ENCODE measurements around the gene FUT7.
A peak's percentile ranks its signal among the peaks of the same experiment; 100 is the strongest.
"Not testable (repeated sequence)": the region's sequence is repeated elsewhere in the genome, so short reads cannot be mapped to it uniquely, and the experiment has no call there.

Gene FUT7

DNA sequence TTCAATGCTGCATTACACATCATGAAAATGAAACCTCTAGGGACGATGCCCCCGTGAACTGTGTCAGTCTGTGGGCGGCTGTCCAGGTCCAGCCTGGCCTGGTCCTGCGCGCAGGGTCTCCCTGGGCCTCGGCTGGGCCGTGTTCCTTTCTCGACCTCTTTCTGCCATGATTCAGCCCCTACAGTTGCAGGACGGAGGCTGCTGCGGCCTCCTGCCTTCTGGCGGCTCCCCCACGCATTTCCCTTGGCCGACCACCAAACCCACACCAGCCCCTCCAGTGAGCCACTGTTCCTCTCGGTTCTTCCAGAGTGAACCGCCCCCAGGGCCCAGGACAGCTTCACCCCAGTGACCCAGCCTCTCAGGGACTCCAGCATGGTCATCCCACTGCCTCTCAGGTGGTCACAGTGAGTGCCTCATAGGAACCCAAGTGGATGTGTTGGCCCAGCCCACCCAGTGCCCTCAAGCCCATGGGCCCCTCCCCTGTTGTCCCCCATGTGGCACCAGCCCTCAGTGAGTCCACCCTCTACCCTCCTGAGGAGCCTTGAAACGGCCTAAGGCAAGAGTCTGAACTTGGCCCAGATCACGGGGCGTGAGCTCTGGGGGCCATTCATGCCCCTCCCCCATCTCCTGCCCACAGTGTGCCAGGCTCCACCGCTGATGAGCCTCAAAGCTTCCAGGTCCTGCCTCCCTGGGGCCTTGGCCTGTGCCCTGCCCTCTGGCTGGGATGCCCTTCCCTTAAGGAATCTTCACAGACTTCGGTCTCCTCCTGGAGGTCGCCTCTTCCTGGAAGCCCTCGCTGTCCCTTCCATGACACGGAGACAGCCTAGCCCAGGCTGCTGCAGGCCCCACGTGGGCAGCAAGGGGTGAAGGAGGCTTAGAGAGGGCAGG is 25.5 kb downstream of the FUT7 start:
- no peak for DNase-seq (ENCODE audit: low read depth in 3 of 3, low spot score in 1 of 3)

DNA sequence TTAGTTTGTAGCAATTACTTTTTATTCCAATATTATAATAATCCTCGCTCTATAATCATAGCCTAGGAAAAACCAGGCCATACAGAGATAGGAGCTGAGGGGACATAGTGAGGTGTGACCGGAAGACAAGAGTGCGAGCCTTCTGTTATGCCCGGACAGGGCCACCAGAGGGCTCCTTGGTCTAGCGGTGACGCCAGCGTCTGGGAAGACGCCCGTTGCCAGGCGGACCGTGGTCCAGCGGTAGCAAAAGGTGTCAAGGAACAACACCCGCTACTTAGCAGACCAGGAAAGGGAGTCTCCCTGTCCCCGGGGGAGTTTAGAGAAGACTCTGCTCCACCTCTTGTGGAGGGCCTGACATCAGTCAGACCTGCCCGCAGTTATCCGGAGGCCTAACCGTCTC is 27.6 kb downstream of the FUT7 start:
- not testable (repeated sequence) for DNase-seq (ENCODE audit: low read depth in 3 of 3, low spot score in 1 of 3)

- no peak for DNase-seq (ENCODE audit: low read depth in 3 of 3, low spot score in 1 of 3)
Observed at GRCh38 chr9:137002646-137003041, 29.2 kb downstream of the FUT7 start.

DNA sequence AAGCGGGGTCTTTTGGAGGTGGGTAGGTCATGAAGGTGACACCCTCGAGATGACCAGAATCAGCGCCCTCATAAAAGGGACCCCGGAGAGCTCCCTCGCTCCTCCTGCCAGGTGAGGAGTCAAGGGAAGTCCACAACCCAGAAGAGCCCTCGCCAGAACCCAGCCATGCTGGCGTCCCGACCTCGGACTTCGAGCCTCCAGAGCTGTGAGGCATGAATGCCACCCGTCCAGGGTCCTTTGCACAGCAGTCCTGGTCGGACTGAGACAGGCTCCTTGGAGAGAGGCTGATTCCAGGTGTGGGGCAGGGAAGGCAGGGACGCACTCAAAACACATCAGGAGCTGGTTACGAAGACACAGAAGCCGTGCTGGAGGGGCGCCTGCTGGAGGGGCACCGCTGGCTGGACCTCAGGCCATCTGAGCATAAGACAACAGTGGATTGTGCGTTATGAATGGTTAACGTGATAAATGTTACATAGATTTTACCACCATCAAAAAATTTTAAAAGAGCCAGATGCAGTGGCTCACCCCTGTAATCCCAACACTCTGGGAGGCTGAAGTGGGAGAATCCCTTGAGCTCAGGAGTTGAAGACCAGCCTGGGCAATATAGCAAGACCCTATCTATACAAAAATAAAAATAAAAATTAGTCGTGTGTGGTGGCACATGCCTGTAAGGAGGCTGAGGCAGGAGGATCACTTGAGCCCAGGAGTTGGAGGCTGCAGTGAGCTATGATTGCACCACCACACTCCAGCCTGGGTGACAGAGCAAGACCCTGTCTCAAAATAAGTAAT is 29.8 kb downstream of the FUT7 start:
- DNase-seq (ENCODE audit: low read depth in 3 of 3, low spot score in 1 of 3), result no peak

GRCh38 chr9:137000177-137000930 is 31.5 kb downstream of the FUT7 start:
- DNase-seq (ENCODE audit: low read depth in 3 of 3, low spot score in 1 of 3), result no peak

GRCh38 chr9:136997830-136998234 is 34.1 kb downstream of the FUT7 start:
- DNase-seq (ENCODE audit: low read depth in 3 of 3, low spot score in 1 of 3), result no peak

DNA sequence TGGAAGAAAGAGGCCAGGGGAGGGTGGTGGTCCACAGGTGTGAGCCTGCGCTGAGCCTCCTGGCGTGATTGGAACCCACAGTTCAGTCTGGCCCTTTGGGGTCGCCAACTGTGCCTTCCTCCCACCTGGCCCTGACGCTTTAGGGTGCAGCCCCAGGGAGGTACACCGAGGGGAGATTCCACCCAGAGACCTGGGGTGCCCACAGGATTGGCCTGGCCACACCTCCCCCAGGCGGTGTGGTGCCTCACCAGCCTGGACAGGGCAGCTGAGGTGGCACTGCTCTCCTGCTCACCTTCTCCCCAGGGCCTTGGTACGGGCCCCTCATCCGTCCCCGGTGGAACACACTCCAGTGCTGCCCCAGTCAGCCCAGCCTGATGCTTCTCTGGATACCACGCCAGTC is 34.5 kb downstream of the FUT7 start:
- DNase-seq (ENCODE audit: low read depth in 3 of 3, low spot score in 1 of 3), result no peak

DNA sequence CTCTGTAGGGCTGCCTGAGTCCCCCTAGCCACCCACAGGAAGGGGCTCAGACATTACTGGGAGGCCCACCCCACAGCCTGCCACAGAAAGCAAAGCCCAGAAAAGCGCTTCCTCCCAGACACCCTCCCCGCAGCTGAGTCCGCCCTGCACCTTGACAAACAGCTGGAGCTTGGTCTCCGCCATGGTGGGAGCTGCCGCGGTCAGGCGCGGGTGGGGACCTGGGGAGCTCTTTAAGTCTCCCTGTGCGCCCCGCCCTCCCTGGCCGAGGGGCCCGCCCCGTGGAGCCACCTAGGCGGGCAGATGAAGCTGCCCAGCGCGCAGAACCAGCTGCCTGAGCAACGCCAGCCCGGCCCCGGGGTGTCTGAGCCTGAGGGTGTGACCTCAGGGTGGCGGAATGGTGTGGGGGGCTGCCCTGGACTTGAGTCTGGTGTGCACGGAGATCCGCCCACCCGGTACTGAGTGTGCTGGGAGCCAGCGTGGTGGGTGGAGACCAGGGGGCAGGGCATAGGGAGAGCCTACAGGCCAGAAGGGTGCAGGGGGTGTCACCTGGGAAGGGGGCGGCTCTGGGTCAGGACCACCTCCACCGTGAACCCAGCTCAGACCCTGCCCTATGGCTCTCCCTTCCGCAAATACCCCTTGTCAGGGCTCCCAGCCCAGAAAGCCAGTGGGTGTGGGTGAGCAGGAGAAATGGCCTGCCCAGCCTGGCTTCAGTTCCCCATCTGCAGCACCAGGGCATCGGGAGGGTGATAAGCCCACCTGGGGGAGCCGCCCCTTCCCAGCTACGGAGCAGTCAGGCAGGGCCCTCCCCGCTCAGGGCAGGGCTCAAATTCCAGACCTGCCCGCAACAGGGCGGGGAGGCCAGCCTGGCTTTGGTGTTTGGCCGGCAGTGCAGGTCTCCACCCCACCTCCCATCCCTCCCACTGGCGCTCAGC is 35.3 kb downstream of the FUT7 start, which contains the start of gene CLIC3:
TSS of gene CLIC3 (minus strand) at position 208 of the 932 bp plus-strand sequence. CDS start at position 183, 25 bp downstream.
- DNase-seq (ENCODE audit: low read depth in 3 of 3, low spot score in 1 of 3), result peak in 2 of 3 donors; percentile 34 to 35

- DNase-seq (ENCODE audit: low read depth in 3 of 3, low spot score in 1 of 3), result no peak
Observed at GRCh38 chr9:136995772-136996311, 36.0 kb downstream of the FUT7 start.

DNA sequence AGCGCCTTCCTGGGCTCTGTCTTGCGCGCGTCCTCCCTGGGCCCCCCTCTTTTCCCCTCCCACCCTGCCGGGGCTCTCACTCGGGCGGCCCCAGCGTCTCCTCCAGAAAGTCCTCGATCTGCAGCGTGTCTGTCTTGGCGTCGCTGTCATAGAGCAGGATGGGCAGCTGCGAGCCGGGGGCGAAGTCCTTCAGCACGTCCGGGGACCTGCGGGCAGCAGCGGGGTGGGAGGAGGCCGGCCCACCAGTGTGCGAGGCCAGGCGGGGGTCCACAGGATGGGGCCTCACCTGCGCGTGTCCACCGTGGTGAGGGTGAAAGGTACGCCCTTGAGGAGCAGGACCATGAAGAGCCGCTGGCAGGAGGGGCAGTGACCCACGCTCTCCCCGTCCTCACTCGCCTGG is 36.5 kb downstream of the FUT7 start:
- DNase-seq (ENCODE audit: low read depth in 3 of 3, low spot score in 1 of 3), result no peak

GRCh38 chr9:136994888-136995230 is 37.0 kb downstream of the FUT7 start:
- DNase-seq (ENCODE audit: low read depth in 3 of 3, low spot score in 1 of 3), result no peak

- no peak for DNase-seq (ENCODE audit: low read depth in 3 of 3, low spot score in 1 of 3)
Observed at GRCh38 chr9:136994180-136994887, 37.6 kb downstream of the FUT7 start.

- no peak for DNase-seq (ENCODE audit: low read depth in 3 of 3, low spot score in 1 of 3)
Observed at GRCh38 chr9:136992819-136993369, 39.0 kb downstream of the FUT7 start.

DNA sequence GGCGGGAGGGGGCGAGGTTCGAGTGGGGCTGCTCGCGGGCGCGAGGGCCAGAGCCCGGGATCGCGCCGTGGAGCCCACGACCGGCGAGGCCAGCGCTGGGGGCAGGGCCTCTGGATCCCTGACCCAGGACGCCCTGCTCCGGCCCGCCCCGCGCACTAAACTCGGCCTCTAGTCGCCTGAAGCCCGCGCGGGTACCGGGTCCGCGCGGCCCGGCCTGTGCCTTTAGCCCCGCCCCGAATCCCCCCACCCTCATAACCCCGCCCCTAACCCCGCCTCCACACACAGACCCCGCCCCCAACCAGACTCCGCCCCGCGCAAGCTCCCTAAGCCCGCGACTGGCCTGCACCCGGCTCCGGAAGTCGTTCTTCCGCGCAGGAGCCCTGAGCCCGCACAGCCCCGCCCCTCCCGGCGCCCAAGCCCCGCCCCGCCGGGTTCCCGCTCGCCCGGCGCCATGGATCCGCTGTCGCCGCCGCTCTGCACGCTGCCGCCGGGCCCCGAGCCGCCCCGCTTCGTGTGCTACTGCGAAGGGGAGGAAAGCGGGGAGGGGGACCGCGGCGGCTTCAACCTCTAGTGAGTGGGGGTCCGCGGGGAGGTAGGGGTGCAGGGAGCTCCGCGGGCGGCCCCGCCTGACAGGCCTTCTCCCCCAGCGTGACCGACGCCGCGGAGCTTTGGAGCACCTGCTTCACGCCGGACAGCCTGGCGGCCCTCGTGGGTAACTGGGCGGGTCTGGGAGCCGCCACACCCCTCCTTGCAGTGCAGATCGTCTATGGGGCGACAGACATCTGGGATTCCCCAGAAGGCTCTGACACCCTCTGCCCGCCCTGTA is 39.7 kb downstream of the FUT7 start, which contains the start of gene PAXX:
TSS of gene PAXX (plus strand) at position 430 of the 826 bp plus-strand sequence. CDS start at position 452, 22 bp downstream.
- peak; percentile 80 to 95 (median 87) for DNase-seq (ENCODE audit: low read depth in 3 of 3, low spot score in 1 of 3)

DNA sequence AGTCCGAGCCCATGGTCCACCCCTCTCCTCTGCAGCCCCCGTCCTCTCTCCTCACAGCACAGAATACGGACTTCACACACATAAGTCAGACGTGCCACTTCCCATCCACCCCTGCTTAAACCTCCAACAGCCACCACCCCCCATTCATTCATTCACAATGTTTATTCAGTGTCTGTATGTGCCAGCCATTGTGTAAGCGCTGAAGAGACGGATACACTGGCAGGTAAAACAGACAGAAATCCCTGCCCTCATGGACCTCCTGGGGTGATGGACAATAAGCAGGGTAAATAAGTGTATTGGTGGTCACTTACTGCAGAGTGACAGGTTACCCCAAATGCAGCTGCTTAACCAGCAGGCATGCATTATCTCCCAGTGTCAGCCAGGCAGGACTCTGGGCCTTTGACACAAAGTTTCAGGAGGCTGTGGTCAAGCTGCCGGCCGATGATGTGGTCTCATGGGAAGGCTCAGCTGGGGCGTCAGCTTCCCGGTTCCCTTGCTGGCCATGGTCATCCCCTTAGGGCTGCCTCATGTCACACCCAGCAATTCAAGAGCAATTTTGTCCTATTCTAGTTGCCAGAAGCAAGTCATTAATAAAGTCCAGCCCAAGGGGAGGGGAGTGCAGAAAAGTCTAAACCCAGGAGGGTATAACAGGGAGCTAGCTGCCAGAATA is 41.5 kb downstream of the FUT7 start:
- no peak for DNase-seq (ENCODE audit: low read depth in 3 of 3, low spot score in 1 of 3)

DNA sequence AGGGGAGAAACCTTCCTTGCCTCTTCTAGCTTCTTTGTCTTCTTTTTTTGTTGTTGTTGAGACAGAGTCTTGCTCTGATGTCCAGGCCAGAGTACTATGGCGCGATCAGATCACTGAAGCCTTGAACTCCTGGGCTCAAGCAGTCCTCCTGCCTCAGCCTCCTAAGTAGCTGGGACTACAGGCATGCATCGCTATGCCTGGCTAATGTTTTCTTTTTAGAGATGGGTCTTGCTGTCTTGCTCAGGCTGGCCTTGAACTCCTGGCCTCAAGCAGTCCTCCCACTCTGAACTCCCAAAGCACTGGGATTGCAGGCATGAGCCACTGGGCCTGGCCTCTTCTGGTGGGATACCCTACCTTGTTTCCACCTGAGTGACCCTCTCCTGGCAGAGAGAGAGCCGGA is 43.0 kb downstream of the FUT7 start:
- DNase-seq (ENCODE audit: low read depth in 3 of 3, low spot score in 1 of 3), result no peak

GRCh38 chr9:136985853-136986252 is 46.0 kb downstream of the FUT7 start:
- DNase-seq (ENCODE audit: low read depth in 3 of 3, low spot score in 1 of 3), result no peak

Data from stimulated activated CD4-positive, alpha-beta T cell treated with anti-CD3 and anti-CD28 coated beads, TNF-alpha, amount 100 ng/mL, for 1 hour (primary cell).